Measurements from ENCODE around the gene ZBTB20. TPM values are rescaled to one million over a fixed set of nuclear protein-coding genes. Genes with fewer than 3 reads are reported as not detected.

ZBTB20 gene
- total RNA-seq, 1 donor from 2014 or later, result 28.5 TPM

DNA sequence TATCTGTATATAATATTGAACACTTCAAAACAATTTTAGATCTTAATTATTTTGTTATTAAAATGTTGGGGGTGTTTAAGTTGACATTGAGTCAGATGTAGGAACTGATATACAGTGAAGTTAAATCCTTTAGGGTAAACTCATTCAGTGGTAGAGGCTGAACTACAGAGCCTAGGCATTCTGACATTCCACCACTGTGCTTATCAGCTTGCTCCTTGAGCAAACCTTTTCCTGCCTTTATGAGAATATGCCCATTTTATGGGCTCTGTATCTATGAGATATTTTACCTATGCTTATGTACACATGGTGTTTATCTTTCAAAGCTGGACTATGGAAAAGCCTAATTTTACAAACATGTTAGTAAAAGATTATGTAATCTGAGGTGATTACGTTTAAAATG is 407.5 kb downstream of the ZBTB20 start:
- no peak for DNase-seq (ENCODE audit: extremely low read depth, low read depth, low spot score)

GRCh38 chr3:114732353-114732752 is 414.7 kb downstream of the ZBTB20 start:
- no peak for DNase-seq (ENCODE audit: extremely low read depth, low read depth, low spot score)

- no peak for DNase-seq (ENCODE audit: extremely low read depth, low read depth, low spot score)
Observed at GRCh38 chr3:114730397-114730796, 416.7 kb downstream of the ZBTB20 start.

- DNase-seq (ENCODE audit: extremely low read depth, low read depth, low spot score), result no peak
Observed at GRCh38 chr3:114727373-114727772, 419.7 kb downstream of the ZBTB20 start.

DNA sequence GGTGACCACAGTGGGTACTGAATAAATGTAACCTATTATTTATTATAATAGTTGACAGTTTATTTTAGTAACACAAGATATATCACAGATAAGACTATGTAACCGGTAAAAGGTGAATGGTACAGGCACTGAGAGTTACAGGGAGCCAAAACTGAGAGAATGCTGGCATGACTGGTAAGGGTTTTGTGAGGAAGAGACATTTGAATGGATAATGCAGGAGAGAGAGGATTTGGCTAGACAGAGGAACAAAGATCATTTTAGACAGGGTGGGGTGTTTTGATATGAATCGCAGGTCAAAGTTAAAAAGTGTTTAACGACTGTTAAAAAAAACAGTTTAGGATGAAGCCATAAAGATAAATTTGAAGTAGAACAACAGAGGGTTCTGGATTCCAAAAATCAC is 421.1 kb downstream of the ZBTB20 start:
- no peak for DNase-seq (ENCODE audit: extremely low read depth, low read depth, low spot score)

DNA sequence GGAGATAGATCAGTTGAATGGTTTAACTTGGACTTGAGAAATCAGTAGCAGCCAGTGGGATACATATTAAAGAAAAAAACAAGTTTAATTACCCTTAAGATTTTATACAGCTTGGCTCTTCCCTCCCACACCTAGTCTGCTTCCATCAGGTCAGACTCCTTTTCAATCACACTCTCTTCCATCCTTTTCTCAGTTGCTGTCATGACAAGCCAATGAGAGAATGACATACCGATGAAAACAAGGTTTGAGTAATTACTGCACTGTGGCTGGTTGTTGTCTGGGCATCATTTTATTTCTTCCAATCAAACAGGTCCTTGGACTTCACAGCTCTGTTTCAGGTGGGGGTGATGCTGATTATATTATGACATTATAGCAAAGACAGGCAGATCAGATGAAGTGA is 424.6 kb downstream of the ZBTB20 start:
- no peak for DNase-seq (ENCODE audit: extremely low read depth, low read depth, low spot score)

DNA sequence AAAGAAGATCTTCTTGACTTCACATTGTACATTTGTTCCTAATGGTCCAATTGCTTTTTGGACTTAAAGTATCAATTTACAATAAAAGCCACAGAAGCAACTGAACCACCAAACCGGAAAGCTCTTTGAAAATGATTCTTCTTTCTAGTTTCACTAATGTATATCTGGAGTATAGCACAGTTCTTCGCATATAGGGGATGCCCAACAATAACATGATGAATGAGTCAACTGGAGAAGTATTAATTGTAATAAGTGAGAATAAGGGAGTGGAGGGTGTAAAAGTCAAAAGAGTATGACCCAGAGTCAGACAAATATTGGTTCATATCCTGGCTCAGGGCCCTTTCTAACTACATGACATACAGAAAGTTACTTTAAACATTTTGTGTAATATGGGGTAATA is 425.2 kb downstream of the ZBTB20 start:
- DNase-seq (ENCODE audit: extremely low read depth, low read depth, low spot score), result no peak

GRCh38 chr3:114721209-114721608 is 425.9 kb downstream of the ZBTB20 start:
- DNase-seq (ENCODE audit: extremely low read depth, low read depth, low spot score), result no peak

GRCh38 chr3:114718898-114719210 is 428.2 kb downstream of the ZBTB20 start:
- DNase-seq (ENCODE audit: extremely low read depth, low read depth, low spot score), result no peak

DNA sequence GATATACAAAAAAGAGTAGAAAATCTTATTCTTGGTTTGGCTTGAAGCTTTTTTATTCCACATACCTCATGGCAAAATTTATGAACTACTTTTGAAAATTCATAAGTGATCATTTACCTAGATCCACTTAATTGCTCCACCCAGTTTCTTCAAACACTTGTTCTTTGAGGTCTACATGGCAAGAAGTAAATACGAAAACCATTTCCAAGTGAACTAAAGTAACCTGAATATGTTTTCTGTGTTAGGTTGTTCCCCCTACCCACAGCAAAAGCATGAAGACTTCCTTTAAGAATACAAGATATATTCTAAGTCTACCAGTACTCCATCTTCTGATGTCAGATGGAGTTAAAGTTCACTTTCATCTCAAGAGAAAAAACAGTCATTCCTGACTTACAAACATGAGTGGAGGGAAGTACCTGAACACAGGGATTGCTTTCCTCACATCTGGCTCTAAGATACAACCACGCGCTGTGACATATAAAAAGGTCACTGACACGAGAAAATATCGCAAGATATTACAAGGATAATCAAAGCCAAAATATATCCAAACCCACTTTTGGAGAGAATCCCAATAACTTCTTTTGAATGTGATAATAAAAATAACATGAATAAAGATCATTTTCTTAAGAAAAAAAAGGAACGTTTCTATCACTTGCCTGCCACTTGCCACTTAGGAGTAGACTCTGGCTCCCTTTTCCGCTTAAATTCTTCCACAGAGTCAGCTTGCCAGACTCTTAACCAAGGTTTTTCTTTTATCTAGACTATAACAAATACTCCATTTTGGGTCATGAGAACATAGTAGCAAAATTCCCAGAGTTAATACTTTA is 428.8 kb downstream of the ZBTB20 start:
- no peak for DNase-seq (ENCODE audit: extremely low read depth, low read depth, low spot score)

DNA sequence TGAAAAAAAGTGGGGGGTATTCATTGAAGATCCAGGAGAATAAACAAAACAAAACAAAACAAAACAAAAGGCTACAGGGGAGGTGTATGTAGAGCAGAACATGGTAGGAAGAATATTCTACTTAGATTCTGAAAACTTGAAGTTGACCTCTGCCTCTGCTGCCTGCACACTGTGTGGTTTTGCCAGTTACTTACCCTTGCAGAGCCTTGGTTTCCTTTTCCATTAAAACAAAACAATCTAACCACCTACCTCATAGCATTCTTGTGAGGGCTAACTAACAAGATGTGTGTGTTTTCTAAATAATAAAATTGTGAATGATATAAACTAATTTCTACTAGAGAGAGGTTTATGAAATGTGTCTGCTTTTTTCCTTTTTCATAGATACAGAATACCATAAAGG is 430.2 kb downstream of the ZBTB20 start:
- no peak for DNase-seq (ENCODE audit: extremely low read depth, low read depth, low spot score)

DNA sequence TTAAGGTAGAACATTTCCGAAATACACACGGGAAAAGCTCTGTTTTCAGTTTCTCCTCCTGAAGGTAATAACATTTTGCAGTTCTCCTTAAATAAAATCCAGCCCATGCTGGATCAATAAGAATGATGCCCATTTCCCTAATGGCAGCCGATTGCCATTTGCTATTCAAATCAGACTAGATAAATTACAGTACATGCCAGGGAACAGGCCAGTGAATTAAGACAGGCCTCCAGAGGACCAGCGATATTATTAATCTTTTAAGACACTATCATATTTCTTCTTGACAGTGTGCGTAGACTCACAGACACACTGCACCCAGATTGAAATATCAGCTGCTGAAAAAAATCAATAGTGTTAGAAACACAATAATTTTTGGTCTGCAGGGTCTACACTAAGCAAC is 431.0 kb downstream of the ZBTB20 start:
- no peak for DNase-seq (ENCODE audit: extremely low read depth, low read depth, low spot score)

DNA sequence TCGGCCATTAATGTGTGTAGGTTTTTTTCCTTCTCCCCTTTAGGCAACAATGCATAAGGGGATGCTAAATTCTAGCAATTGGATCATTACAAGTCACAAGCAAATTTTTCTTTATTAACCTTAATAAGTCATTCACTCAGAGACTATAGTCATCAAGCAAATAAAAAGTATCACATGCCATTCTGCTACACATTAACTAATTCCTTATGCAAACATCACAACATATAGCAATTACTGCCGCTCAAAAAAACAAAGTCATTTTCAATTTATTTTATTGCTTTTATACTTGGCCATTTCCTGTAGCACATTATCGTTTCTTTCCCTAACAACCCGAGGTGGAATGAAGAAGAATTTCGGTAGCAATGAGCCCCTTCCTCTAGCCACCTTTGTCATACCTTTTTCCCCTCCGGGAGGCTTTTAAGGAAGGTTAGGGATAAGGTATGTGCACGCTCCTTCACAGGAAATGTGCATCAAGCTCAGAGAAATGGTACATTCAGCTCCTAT is 432.1 kb downstream of the ZBTB20 start:
- no peak for DNase-seq (ENCODE audit: extremely low read depth, low read depth, low spot score)

GRCh38 chr3:114714237-114714636 is 432.9 kb downstream of the ZBTB20 start:
- DNase-seq (ENCODE audit: extremely low read depth, low read depth, low spot score), result no peak

DNA sequence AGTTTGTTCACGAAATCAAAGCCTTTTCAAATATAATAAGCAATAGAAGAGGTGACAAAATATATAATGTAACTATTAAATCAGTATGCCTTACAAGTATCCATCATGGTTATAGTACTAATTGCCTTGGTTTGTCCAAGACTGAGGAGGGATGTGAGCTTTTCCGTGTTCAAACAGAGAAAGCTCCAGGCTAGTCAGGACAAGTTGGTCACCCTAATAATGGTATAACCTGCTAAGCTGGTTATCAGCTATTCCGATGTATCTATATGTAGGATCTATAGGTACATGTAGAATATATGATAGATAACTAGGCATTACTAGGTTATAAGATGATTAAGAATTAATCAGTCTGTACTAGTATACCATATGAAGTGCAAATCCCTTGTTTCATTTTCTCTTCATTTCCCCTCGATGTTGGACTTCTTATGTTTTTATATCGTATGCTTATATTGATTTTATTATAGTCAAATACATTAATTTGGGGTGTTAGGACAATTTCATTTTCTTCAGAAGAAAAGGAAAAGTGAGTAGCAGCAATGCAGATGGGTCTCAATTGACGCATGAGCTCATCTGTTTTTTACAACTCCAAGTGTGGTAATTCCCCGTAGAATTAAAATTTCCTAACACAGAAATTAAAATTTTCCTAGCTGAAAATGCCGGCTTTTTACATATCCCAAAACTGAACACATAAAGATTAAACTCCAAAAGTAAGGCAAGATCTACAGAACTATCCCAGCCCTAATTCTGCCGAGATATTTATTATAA is 434.2 kb downstream of the ZBTB20 start:
- DNase-seq (ENCODE audit: extremely low read depth, low read depth, low spot score), result no peak

- DNase-seq (ENCODE audit: extremely low read depth, low read depth, low spot score), result no peak
Observed at GRCh38 chr3:114711321-114711886, 435.7 kb downstream of the ZBTB20 start.

GRCh38 chr3:114709102-114709501 is 438.0 kb downstream of the ZBTB20 start:
- no peak for DNase-seq (ENCODE audit: extremely low read depth, low read depth, low spot score)

DNA sequence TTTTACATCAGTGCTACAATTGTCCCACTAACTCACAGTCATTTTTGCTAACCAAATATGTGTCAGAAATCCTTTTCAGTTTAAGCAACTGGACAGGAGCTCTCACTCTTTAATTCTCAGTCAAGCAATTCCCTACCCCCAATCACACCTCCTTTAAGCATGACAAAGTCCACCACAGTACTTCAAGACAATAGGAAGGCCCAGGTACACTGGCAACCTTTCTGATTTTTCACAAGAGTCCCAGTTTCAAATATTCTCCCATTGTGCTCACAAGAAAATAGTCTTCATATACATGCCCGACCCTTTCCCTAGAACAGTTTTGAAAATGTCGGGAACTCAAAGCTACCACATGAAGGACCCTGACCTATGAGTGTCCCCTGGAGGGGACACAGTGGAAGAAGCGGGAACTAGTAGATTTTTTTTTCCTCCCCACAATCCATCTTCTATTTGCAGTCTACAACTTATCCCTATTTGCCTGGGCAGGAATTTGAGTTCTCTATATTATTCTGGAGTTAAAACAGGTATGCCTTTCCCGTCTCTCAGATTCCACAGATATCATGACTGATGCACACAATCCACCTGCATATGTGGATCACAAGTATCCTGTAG is 439.7 kb downstream of the ZBTB20 start:
- no peak for DNase-seq (ENCODE audit: extremely low read depth, low read depth, low spot score)

- DNase-seq (ENCODE audit: extremely low read depth, low read depth, low spot score), result no peak
Observed at GRCh38 chr3:114706591-114707232, 440.4 kb downstream of the ZBTB20 start.

- no peak for DNase-seq (ENCODE audit: extremely low read depth, low read depth, low spot score)
Observed at GRCh38 chr3:114700637-114701234, 446.4 kb downstream of the ZBTB20 start.

All from glomerular endothelial cell (primary cell).